ENCODE results near the gene ITGAL.

The ITGAL gene

DNA sequence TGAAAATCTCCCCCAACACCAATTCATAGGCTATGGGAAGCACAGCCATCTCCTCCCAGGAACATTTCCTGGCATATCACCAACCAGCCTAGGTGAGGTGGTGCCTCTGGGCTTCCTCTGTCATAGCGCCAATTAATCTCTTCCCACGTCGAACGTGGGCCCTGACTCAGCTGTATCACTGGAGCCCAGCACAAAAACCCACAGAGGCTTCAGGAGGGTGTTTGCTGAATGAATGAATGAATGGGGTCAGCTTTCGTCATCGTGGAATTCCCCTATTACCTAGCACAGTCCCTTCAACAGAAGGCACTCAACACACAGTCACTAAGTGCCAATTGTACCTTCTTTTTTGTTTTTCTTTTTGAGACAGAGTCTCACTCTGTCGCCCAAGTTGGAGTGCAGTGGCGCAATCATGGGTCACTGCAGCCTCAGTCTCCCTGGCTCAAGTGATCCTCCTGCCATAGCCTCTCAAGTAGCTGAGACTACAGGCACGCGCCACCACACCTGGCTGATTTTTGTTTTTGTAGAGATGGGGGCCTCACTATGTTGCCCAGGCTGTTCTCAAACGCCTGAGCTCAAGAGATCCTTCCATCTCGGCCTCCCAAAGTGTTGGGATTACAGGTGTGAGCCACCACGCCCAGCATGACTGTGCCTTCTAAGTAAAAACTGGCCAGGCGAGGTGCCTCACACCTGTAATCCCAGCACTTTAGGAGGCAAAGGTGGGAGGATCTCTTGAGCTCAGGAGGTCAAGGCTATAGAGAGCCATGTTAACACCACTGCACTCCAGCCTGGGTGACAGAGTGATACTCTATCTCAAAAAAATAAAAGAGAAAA, 94.8 kb downstream of the ITGAL start:
- H3K4me3 ChIP-seq (ENCODE audit: low read depth, low read length), result no peak overlapping the region
- DNase-seq (ENCODE audit: low read depth), result no peak
- TF ChIP-seq, protein P1, sequence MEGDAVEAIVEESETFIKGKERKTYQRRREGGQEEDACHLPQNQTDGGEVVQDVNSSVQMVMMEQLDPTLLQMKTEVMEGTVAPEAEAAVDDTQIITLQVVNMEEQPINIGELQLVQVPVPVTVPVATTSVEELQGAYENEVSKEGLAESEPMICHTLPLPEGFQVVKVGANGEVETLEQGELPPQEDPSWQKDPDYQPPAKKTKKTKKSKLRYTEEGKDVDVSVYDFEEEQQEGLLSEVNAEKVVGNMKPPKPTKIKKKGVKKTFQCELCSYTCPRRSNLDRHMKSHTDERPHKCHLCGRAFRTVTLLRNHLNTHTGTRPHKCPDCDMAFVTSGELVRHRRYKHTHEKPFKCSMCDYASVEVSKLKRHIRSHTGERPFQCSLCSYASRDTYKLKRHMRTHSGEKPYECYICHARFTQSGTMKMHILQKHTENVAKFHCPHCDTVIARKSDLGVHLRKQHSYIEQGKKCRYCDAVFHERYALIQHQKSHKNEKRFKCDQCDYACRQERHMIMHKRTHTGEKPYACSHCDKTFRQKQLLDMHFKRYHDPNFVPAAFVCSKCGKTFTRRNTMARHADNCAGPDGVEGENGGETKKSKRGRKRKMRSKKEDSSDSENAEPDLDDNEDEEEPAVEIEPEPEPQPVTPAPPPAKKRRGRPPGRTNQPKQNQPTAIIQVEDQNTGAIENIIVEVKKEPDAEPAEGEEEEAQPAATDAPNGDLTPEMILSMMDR (IDR thresholded peaks at IDR 0.05; ENCODE audit: low read depth, low read length, missing control alignments), result no peak

DNA sequence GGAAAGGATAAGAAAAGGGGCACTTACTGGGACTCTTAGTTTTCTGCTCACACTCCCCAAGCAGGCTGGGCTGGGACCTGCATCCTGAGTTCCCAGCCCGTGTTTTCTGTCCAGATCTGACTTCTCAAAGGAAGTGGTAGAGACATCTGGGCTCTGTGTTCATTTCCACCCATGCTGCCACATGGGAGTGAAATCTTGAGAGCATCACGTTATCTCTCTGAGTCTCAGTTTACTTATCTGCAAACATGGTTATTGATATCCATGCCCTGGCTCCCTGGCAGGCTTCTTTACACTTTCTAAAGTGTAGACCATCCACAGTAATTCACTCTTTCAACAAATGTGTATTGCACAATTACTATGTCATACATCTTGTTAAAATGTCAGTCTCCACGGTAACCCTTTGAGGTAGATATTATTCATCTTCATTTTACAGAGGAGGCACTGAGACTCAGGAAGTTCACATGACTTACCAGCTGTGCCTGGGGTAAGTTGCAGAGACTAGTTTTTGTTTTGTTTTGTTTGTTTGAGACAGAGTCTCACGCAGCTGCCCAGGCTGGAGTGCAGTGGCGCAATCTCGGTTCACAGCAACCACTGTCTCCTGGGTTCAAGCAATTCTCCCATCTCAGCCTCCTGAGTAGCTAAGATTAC, 95.6 kb downstream of the ITGAL start:
- no peak overlapping the region for H3K4me3 ChIP-seq (ENCODE audit: low read depth, low read length)
- DNase-seq (ENCODE audit: low read depth), result peak; percentile 65
- TF ChIP-seq, protein P1 (IDR thresholded peaks at IDR 0.05; ENCODE audit: low read depth, low read length, missing control alignments), result no peak

DNA sequence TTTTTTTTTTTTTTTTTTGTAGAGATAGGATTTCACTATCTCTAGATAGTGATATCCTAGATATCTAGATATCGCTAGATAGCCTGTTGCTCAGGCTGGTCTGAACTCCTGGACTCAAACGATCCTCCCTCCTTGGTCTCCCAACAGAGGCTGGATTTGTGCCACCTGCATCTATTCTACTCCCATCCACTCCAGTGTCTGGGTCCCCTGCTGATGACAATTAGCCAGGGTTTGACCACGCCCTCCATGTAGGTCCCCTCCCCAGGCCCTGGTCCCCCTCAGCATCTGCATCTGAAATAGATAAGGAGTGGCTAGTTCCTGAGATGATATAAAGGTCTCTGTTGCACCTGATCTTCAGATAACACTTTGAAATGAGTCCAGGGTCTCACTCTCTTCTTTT, 96.7 kb downstream of the ITGAL start:
- TF ChIP-seq, protein P1 (IDR thresholded peaks at IDR 0.05; ENCODE audit: low read depth, low read length, missing control alignments), result no peak

DNA sequence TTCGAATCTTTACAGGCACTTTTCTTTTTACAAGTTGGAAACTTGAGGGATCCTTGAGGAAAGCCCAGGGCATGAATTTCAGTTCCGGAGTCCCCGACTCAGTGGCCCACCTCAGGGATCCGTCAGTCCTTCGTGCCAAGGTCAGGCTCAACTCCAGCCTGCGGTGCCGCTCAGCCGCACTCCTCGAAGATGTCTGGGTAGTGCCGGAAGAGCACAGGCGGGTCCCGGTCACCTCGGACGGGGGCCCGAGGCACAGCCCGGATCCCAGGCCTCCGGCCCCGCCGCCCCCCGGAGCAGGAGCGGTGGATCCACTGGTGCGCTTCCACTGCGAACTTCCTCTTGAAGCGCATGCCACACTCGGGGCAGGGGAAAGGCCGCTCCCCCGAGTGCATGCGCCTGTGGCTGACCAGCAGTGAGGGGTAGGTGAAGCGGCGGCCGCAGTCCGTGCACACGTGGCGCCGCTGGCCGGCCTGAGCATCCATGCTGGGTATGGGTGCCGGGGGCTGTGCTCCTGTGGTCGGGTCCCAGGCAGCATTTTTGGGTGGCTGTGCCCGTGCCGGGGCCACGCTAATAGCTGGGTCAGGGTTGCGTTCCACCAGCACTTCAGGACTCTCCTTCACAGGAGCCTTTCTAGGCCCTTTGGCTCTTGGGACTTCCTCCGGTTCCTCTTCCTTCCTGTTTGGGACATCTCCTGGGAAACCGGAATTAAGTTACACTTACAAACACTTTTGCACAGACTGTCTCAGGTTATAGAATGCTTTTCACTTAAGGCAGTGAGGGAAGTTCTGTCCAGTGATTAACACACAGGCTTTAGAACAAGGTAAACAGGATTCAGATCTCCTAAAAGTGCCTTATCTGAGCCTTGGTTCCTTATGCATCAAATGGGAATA, 97.4 kb downstream of the ITGAL start:
- TF ChIP-seq, protein P1 (IDR thresholded peaks at IDR 0.05; ENCODE audit: low read depth, low read length, missing control alignments), result no peak
- no peak for DNase-seq (ENCODE audit: low read depth)

More for the DNA sequence above, 96.7 kb downstream of the ITGAL start:
- H3K4me3 ChIP-seq (ENCODE audit: low read depth, low read length), result no peak overlapping the region
- no peak for DNase-seq (ENCODE audit: low read depth)

DNA sequence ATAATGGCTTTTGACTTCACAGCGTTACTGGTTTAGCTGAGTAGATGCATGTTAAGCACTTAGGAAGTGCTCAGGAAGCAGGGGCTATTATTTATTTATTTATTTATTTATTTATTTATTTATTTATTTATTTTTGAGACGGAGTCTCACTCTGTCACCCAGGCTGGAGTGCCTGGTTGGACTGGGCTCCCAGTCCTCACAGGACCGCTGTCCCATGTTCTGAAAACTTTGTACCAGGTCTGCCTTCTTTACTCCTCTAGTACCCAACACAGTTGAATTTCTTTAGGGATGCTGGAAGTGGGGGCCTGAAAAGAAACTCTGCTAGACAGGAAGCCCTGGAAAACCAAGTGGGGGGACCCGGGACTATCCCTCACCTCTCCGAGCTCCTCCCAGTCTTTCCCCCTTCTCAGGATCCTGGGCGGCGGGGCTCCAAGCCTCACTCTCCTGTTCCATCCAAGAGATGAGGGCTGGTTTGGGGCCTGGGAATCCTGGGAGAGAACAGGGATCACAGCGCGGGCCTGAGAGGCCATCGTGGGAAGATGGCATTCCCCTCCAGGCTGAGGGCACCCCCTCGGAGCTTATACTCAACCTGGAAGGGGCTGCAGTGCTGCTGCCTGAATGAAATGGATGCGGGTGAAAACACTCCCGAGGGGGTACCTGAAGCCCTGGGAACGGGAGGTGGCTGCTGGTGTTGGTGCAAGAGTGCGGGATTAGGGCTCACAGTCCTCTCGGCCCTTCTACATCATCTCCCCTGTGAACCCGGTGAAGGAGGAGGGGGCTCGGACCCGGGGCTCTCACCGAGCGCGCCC, 98.3 kb downstream of the ITGAL start:
- TF ChIP-seq, protein P1 (IDR thresholded peaks at IDR 0.05; ENCODE audit: low read depth, low read length, missing control alignments), result no peak
- H3K4me3 ChIP-seq (ENCODE audit: low read depth, low read length), result peak overlapping the region; percentile 58
- no peak for DNase-seq (ENCODE audit: low read depth)

More for the DNA sequence above, 97.4 kb downstream of the ITGAL start:
- H3K4me3 ChIP-seq (ENCODE audit: low read depth, low read length), result no peak overlapping the region
